NT2/D1 (cell line): ENCODE measurements around the gene CLIC6.
A peak's percentile ranks its signal among the peaks of the same experiment; 100 is the strongest.

ENCODE experiments used
- DNase-seq: peaks from one replicate; pipeline ENCODE4 v3.0.0-alpha.2; 2011; ENCODE audit warnings: low read depth, low spot score
- H3K27me3 ChIP-seq: 2 replicates; pipeline ENCODE4 v1.6.0; 2011; ENCODE audit warnings: mild to moderate bottlenecking; ENCODE audit not compliant: insufficient read length, insufficient read depth
- H3K36me3 ChIP-seq: 2 replicates; pipeline ENCODE4 v1.6.1; 2011; ENCODE audit warnings: mild to moderate bottlenecking, low read length, mixed read lengths; ENCODE audit not compliant: insufficient read depth, insufficient read length
- H3K4me1 ChIP-seq: 2 replicates; pipeline ENCODE4 v1.5.1; 2011; ENCODE audit not compliant: insufficient read depth, insufficient read length
- H3K4me3 ChIP-seq: 2 replicates; pipeline ENCODE4 v1.5.1; 2011; ENCODE audit warnings: low read depth; ENCODE audit not compliant: insufficient read length
- H3K9ac ChIP-seq: 2 replicates; pipeline ENCODE4 v1.6.0; 2011; ENCODE audit warnings: low read depth; ENCODE audit not compliant: insufficient read length
- H3K9me3 ChIP-seq: 2 replicates; pipeline ENCODE4 v1.5.1; 2011; ENCODE audit warnings: mild to moderate bottlenecking, low read length; ENCODE audit not compliant: insufficient read depth
- SUZ12 ChIP-seq: IDR thresholded peaks from 2 replicates; pipeline ENCODE4 v1.6.1; 2011; ENCODE audit not compliant: insufficient read length, insufficient read depth; ENCODE audit errors: extremely low read depth
- YY1 ChIP-seq: IDR thresholded peaks from 2 replicates; pipeline ENCODE4 v1.6.1; 2011; ENCODE audit not compliant: insufficient read length, insufficient read depth
- ZNF274 ChIP-seq: IDR thresholded peaks from 2 replicates; pipeline ENCODE4 v1.6.1; 2011; ENCODE audit warnings: mild to moderate bottlenecking, low read depth, low read length

Gene CLIC6

GRCh38 chr21:34740198-34740597 lies 71.4 kb downstream of the CLIC6 start:
- no peak overlapping the region for H3K9ac ChIP-seq
- no peak overlapping the region for H3K4me3 ChIP-seq
- H3K9me3 ChIP-seq: no peaks in the 10 kb centered on the region
- H3K36me3 ChIP-seq: no peaks in the 10 kb centered on the region
- no peak for TF ChIP-seq YY1
- TF ChIP-seq SUZ12: no peak
- TF ChIP-seq ZNF274: no peak
- H3K4me1 ChIP-seq: no peaks in the 10 kb centered on the region
- DNase-seq: no peak
- H3K27me3 ChIP-seq: no peaks in the 10 kb centered on the region

GRCh38 chr21:34743285-34743684 lies 74.5 kb downstream of the CLIC6 start:
- Histone ChIP-seq H3K9me3 (no peaks in the 10 kb centered on the region), H3K4me1 (no peaks in the 10 kb centered on the region), H3K27me3 (no peaks in the 10 kb centered on the region), H3K4me3 (no peak overlapping the region), H3K36me3 (no peaks in the 10 kb centered on the region), H3K9ac (no peak overlapping the region)
- TF ChIP-seq ZNF274 (no peak), SUZ12 (no peak), YY1 (no peak)
- DNase-seq: no peak

- Histone ChIP-seq H3K4me1 (no peaks in the 10 kb centered on the region), H3K9ac (no peak overlapping the region), H3K27me3 (no peaks in the 10 kb centered on the region), H3K9me3 (no peaks in the 10 kb centered on the region), H3K36me3 (no peaks in the 10 kb centered on the region), H3K4me3 (no peak overlapping the region)
- TF ChIP-seq ZNF274: no peak
- TF ChIP-seq YY1: no peak
- no peak for TF ChIP-seq SUZ12
- no peak for DNase-seq
These were observed 75.0 kb downstream of the CLIC6 start for GRCh38 chr21:34743831-34744230.

- TF ChIP-seq SUZ12 (no peak), YY1 (no peak), ZNF274 (no peak)
- Histone ChIP-seq H3K4me3 (no peak overlapping the region), H3K9ac (no peak overlapping the region), H3K27me3 (no peaks in the 10 kb centered on the region), H3K4me1 (no peaks in the 10 kb centered on the region), H3K36me3 (no peaks in the 10 kb centered on the region), H3K9me3 (no peaks in the 10 kb centered on the region)
- DNase-seq: no peak
These were observed 76.0 kb downstream of the CLIC6 start for GRCh38 chr21:34744801-34745200.

GRCh38 chr21:34745557-34746255 lies 76.9 kb downstream of the CLIC6 start:
- TF ChIP-seq YY1: no peak
- no peak for TF ChIP-seq SUZ12
- TF ChIP-seq ZNF274: no peak
- no peaks in the 10 kb centered on the region for H3K36me3 ChIP-seq
- no peaks in the 10 kb centered on the region for H3K27me3 ChIP-seq
- no peaks in the 10 kb centered on the region for H3K4me1 ChIP-seq
- H3K9ac ChIP-seq: no peak overlapping the region
- no peaks in the 10 kb centered on the region for H3K9me3 ChIP-seq
- no peak overlapping the region for H3K4me3 ChIP-seq
- peak; percentile 92 for DNase-seq

GRCh38 chr21:34748862-34749261 lies 80.1 kb downstream of the CLIC6 start:
- no peaks in the 10 kb centered on the region for H3K36me3 ChIP-seq
- no peaks in the 10 kb centered on the region for H3K9me3 ChIP-seq
- no peak overlapping the region for H3K9ac ChIP-seq
- no peak for DNase-seq
- H3K27me3 ChIP-seq: no peaks in the 10 kb centered on the region
- TF ChIP-seq ZNF274: no peak
- TF ChIP-seq SUZ12: no peak
- no peak for TF ChIP-seq YY1
- H3K4me3 ChIP-seq: no peak overlapping the region
- no peaks in the 10 kb centered on the region for H3K4me1 ChIP-seq

- TF ChIP-seq ZNF274 (no peak), YY1 (no peak), SUZ12 (no peak)
- no peaks in the 10 kb centered on the region for H3K27me3 ChIP-seq
- no peaks in the 10 kb centered on the region for H3K36me3 ChIP-seq
- no peaks in the 10 kb centered on the region for H3K9me3 ChIP-seq
- no peak for DNase-seq
- no peak overlapping the region for H3K9ac ChIP-seq
- H3K4me3 ChIP-seq: no peak overlapping the region
- no peaks in the 10 kb centered on the region for H3K4me1 ChIP-seq
These were observed 86.2 kb downstream of the CLIC6 start for GRCh38 chr21:34754690-34755647.
